Neuronal stem cell (in vitro differentiated cells): Measurements from ENCODE around the gene MACROH2A2.
A peak's percentile ranks its signal among the peaks of the same experiment; 100 is the strongest.

ENCODE experiments used
- DNase-seq: peaks from one replicate; pipeline ENCODE4 v3.0.0-alpha.2; 2013; ENCODE audit warnings: low spot score
- H2AFZ ChIP-seq: one replicate; pipeline ENCODE4 v1.6.1; 2013; ENCODE audit warnings: mild to moderate bottlenecking, low read length, inconsistent platforms
- H2AK5ac ChIP-seq: 2 replicates; pipeline ENCODE4 v1.6.1; 2013; ENCODE audit warnings: low read depth, mild to moderate bottlenecking, inconsistent platforms, low read length, moderate library complexity, mixed read lengths
- H2BK120ac ChIP-seq: 2 replicates; pipeline ENCODE4 v1.6.1; 2013; ENCODE audit warnings: low read depth, mild to moderate bottlenecking, inconsistent platforms, low read length, moderate library complexity, mixed read lengths
- H2BK12ac ChIP-seq: one replicate; pipeline ENCODE4 v1.6.1; 2013; ENCODE audit warnings: low read length, inconsistent platforms
- H2BK15ac ChIP-seq: 2 replicates; pipeline ENCODE4 v1.6.1; 2013; ENCODE audit warnings: mild to moderate bottlenecking, low read length, inconsistent platforms, mixed read lengths
- H2BK5ac ChIP-seq: one replicate; pipeline ENCODE4 v1.6.1; 2013; ENCODE audit warnings: inconsistent platforms, mild to moderate bottlenecking, low read length, moderate library complexity
- H3K14ac ChIP-seq: one replicate; pipeline ENCODE4 v1.6.1; 2013; ENCODE audit warnings: low read length, inconsistent platforms
- H3K18ac ChIP-seq: 2 replicates; pipeline ENCODE4 v1.6.1; 2013; ENCODE audit warnings: low read length, inconsistent platforms
- H3K23ac ChIP-seq: 2 replicates; pipeline ENCODE4 v1.6.1; 2013; ENCODE audit warnings: low read depth, mild to moderate bottlenecking, mixed read lengths, low read length, inconsistent platforms; ENCODE audit not compliant: poor library complexity
- H3K27ac ChIP-seq: replicated peaks from 3 replicates; pipeline ENCODE4 v1.5.1; 2013; ENCODE audit warnings: low read length, inconsistent platforms
- H3K27me3 ChIP-seq, 3 experiments: 2 replicates each; pipeline ENCODE4 v1.6.1; 2013; ENCODE audit warnings: low read length in 3 of 3, mild to moderate bottlenecking in 2 of 3, inconsistent platforms in 1 of 3, low read depth in 1 of 3, mixed read lengths in 1 of 3, moderate library complexity in 1 of 3; ENCODE audit not compliant: control insufficient read depth in 3 of 3, insufficient read depth in 3 of 3
- H3K36me3 ChIP-seq, 2 donors: replicated peaks in 1 of 2; 2 replicates each; pipeline ENCODE4 v1.6.1; 2013; ENCODE audit warnings: low read length in 2 of 2; ENCODE audit not compliant: control insufficient read depth in 2 of 2, insufficient read depth in 2 of 2
- H3K4ac ChIP-seq: 2 replicates; pipeline ENCODE4 v1.6.1; 2013; ENCODE audit warnings: inconsistent platforms, mild to moderate bottlenecking, low read length, moderate library complexity
- H3K4me1 ChIP-seq, 2 donors: 1 replicate in 1 of 2; 2 replicates in 1 of 2; pipeline ENCODE4 v1.6.1; 2013; ENCODE audit warnings: low read length in 2 of 2, low read depth in 1 of 2; ENCODE audit not compliant: control insufficient read depth in 2 of 2, insufficient read depth in 1 of 2
- H3K4me2 ChIP-seq: one replicate; pipeline ENCODE4 v1.6.1; 2013; ENCODE audit warnings: mild to moderate bottlenecking, low read length, inconsistent platforms; ENCODE audit not compliant: insufficient read depth, poor library complexity, severe bottlenecking
- H3K4me3 ChIP-seq, 2 donors: 2 replicates each; pipeline ENCODE4 v1.5.1; 2013; ENCODE audit warnings: low read length in 2 of 2, mild to moderate bottlenecking in 2 of 2, inconsistent platforms in 1 of 2, moderate library complexity in 1 of 2
- H3K79me1 ChIP-seq: one replicate; pipeline ENCODE4 v1.6.1; 2013; ENCODE audit warnings: low read depth, mild to moderate bottlenecking, inconsistent platforms, low read length, moderate library complexity
- H3K9ac ChIP-seq: one replicate; pipeline ENCODE4 v1.6.1; 2013; ENCODE audit warnings: mild to moderate bottlenecking, low read depth, low read length, inconsistent platforms; ENCODE audit not compliant: poor library complexity
- H3K9me3 ChIP-seq, 2 donors: replicated peaks in 1 of 2; 2 replicates each; pipeline versions ENCODE3 to v1.6.1; 2013; ENCODE audit warnings: low read length in 2 of 2, mild to moderate bottlenecking in 2 of 2, inconsistent platforms in 1 of 2, low read depth in 1 of 2, mixed read lengths in 1 of 2, moderate library complexity in 1 of 2; ENCODE audit not compliant: control insufficient read depth in 2 of 2, insufficient read depth in 1 of 2
- H4K8ac ChIP-seq: one replicate; pipeline ENCODE4 v1.6.1; 2013; ENCODE audit warnings: low read depth, mild to moderate bottlenecking, inconsistent platforms, low read length, moderate library complexity
- H4K91ac ChIP-seq: one replicate; pipeline ENCODE4 v1.6.1; 2013; ENCODE audit warnings: low read length, low read depth, mild to moderate bottlenecking, inconsistent platforms; ENCODE audit not compliant: poor library complexity
- WGBS, 2 donors: extraction: QIAGEN DNeasy Blood & Tissue Kit; methylation state at CpG; one replicate each; pipeline ENCODE4 v1.1.7; 2013; ENCODE audit warnings: missing lambda C conversion rate in 2 of 2, mixed read lengths in 1 of 2; ENCODE audit not compliant: insufficient read length in 2 of 2, insufficient replicate concordance in 1 of 2; ENCODE audit errors: extremely low coverage in 2 of 2; 5-methylcytosine and 5-hydroxymethylcytosine counted together

The MACROH2A2 gene

GRCh38 chr10:70144372-70145110 lies 91.9 kb downstream of the MACROH2A2 start:
- Histone ChIP-seq H4K8ac (no peak overlapping the region), H3K9me3 (peaks cover 0 to 1% of the 10 kb centered on the region in 2 donors), H2BK5ac (no peak overlapping the region), H3K4me1 (peaks cover 5 to 8% of the 10 kb centered on the region in 2 donors), H4K91ac (no peak overlapping the region), H3K36me3 (peaks cover 6 to 14% of the 10 kb centered on the region in 2 donors), H3K4me3 (peak overlapping the region in 1 of 2 donors; percentile 83), H3K27ac (no peak overlapping the region), H3K4me2 (no peak overlapping the region), H2AFZ (no peak overlapping the region), H2BK120ac (no peak overlapping the region), H3K23ac (no peak overlapping the region), H3K4ac (no peak overlapping the region), H3K18ac (no peak overlapping the region), H2BK15ac (no peak overlapping the region), H3K27me3 (no peaks in the 10 kb centered on the region), H3K14ac (no peak overlapping the region), H2AK5ac (peak overlapping the region; percentile 38), H3K79me1 (no peaks in the 10 kb centered on the region), H3K9ac (no peak overlapping the region), H2BK12ac (no peak overlapping the region)
- DNase-seq: no peak
- no CpG with 5 or more reads among the region's 18 CpGs for WGBS, 2 donors

- Histone ChIP-seq H3K27me3 (no peaks in the 10 kb centered on the region), H3K23ac (peak overlapping the region; percentile 66), H3K4ac (no peak overlapping the region), H2AK5ac (peak overlapping the region; percentile 38), H4K91ac (no peak overlapping the region), H3K9ac (peak overlapping the region; percentile 97), H2BK12ac (no peak overlapping the region), H3K27ac (no peak overlapping the region), H3K4me1 (peaks cover 5 to 8% of the 10 kb centered on the region in 2 donors), H2BK120ac (no peak overlapping the region), H3K79me1 (no peaks in the 10 kb centered on the region), H3K9me3 (peaks cover 0 to 1% of the 10 kb centered on the region in 2 donors), H2AFZ (peak overlapping the region; percentile 92), H3K18ac (peak overlapping the region; percentile 69), H4K8ac (no peak overlapping the region), H2BK15ac (peak overlapping the region; percentile 54), H3K4me2 (peak overlapping the region; percentile 93), H3K14ac (no peak overlapping the region), H3K36me3 (peaks cover 11 to 21% of the 10 kb centered on the region in 2 donors), H3K4me3 (peak overlapping the region; percentile 83 to 85), H2BK5ac (no peak overlapping the region)
- WGBS, 2 donors: no CpG with 5 or more reads among the region's 28 CpGs
- DNase-seq: no peak
Measured at GRCh38 chr10:70145166-70145665, 92.6 kb downstream of the MACROH2A2 start.

- DNase-seq: peak; percentile 74
- Histone ChIP-seq H3K27ac (peak overlapping the region; percentile 86), H2AK5ac (peak overlapping the region; percentile 78), H3K27me3 (no peaks in the 10 kb centered on the region), H3K4me3 (peak overlapping the region; percentile 83 to 85), H3K9me3 (peaks cover 0 to 1% of the 10 kb centered on the region in 2 donors), H3K79me1 (no peaks in the 10 kb centered on the region), H2AFZ (peak overlapping the region; percentile 92), H3K36me3 (peaks cover 13 to 28% of the 10 kb centered on the region in 2 donors), H3K14ac (peak overlapping the region; percentile 98), H3K18ac (peak overlapping the region; percentile 98), H2BK5ac (peak overlapping the region; percentile 94), H3K23ac (peak overlapping the region; percentile 66), H2BK12ac (peak overlapping the region; percentile 66), H3K9ac (peak overlapping the region; percentile 97), H3K4me1 (peaks cover 5 to 8% of the 10 kb centered on the region in 2 donors), H4K91ac (no peak overlapping the region), H4K8ac (peak overlapping the region; percentile 92), H3K4ac (peak overlapping the region; percentile 69), H2BK120ac (peak overlapping the region; percentile 88), H3K4me2 (peak overlapping the region; percentile 93), H2BK15ac (peak overlapping the region; percentile 90)
- no CpG with 5 or more reads among the region's 98 CpGs for WGBS, 2 donors
Measured at GRCh38 chr10:70145666-70146488, 93.2 kb downstream of the MACROH2A2 start.
